Prostate gland (tissue), 2 donors: ENCODE data around the gene PXDC1. TPM values are rescaled to one million over a fixed set of nuclear protein-coding genes. Genes with fewer than 3 reads are reported as not detected.

Experiments used
- DNase-seq: peaks from one replicate; pipeline ENCODE4 v3.0.0-alpha.2; 2019; ENCODE audit warnings: low spot score
- H3K27ac ChIP-seq, 2 donors: fragments of 200-600 bp; sonication (generic); 2 replicates each; pipeline ENCODE4 v1.5.1; 2017 to 2019
- H3K27me3 ChIP-seq: fragments of 200-600 bp; sonication (generic); replicated peaks from 2 replicates; pipeline ENCODE4 v1.5.1; 2019; ENCODE audit not compliant: insufficient read depth
- H3K36me3 ChIP-seq, 2 donors: fragments of 200-600 bp; sonication (generic); 1 replicate in 1 of 2; 2 replicates in 1 of 2; pipeline versions ENCODE4 v1.5.1 to v1.8.1; 2017 to 2019
- H3K4me1 ChIP-seq: fragments of 200-600 bp; sonication (generic); replicated peaks from 2 replicates; pipeline ENCODE4 v1.5.1; 2019
- H3K4me3 ChIP-seq, 2 donors: fragments of 200-600 bp; sonication (generic); 2 replicates each; pipeline ENCODE4 v1.5.1; 2017 to 2019
- H3K9me3 ChIP-seq: fragments of 200-600 bp; sonication (generic); 2 replicates; pipeline ENCODE4 v1.5.1; 2017
- POLR2A ChIP-seq: fragments of 450-650 bp; IDR thresholded peaks from one replicate; pipeline ENCODE4 v1.6.1; 2016; ENCODE audit warnings: antibody characterized with exemption, mild to moderate bottlenecking
- POLR2AphosphoS5 ChIP-seq: sonication (generic); formaldehyde crosslinking; IDR thresholded peaks from one replicate; pipeline ENCODE4 v1.6.1; 2017; ENCODE audit warnings: antibody characterized with exemption
- WGBS: methylation state at CpG from one replicate; pipeline ENCODE4 v1.1.5; 2018; 5-methylcytosine and 5-hydroxymethylcytosine counted together
- intact Hi-C: fragments of 100-400 bp; cut with DNase I; formaldehyde crosslinking; loops from one replicate; pipeline ENCODE4 v1.14.2; 2022
- total RNA-seq, 2 donors: library from RNA; depleted of rRNA; stranded (reverse); fragments of >200 nt; gene quantifications; one replicate each; pipeline ENCODE4 v1.1.0, GENCODE V29; 2016
- TF ChIP-seq, protein P1 (sequence below), 4 experiments: fragments of 200-600 bp in 2 of 4; fragments of 450-650 bp in 2 of 4; sonication (generic) in 2 of 4; IDR thresholded peaks; 1 replicate in 3 of 4; 2 replicates in 1 of 4; pipeline ENCODE4 v1.5.1; 2016 to 2019; ENCODE audit warnings: antibody characterized with exemption in 4 of 4, mild to moderate bottlenecking in 2 of 4, moderate library complexity in 2 of 4

PXDC1 gene
- total RNA-seq, 2 donors from 2014 or later = 40.5 to 59.5 TPM

DNA sequence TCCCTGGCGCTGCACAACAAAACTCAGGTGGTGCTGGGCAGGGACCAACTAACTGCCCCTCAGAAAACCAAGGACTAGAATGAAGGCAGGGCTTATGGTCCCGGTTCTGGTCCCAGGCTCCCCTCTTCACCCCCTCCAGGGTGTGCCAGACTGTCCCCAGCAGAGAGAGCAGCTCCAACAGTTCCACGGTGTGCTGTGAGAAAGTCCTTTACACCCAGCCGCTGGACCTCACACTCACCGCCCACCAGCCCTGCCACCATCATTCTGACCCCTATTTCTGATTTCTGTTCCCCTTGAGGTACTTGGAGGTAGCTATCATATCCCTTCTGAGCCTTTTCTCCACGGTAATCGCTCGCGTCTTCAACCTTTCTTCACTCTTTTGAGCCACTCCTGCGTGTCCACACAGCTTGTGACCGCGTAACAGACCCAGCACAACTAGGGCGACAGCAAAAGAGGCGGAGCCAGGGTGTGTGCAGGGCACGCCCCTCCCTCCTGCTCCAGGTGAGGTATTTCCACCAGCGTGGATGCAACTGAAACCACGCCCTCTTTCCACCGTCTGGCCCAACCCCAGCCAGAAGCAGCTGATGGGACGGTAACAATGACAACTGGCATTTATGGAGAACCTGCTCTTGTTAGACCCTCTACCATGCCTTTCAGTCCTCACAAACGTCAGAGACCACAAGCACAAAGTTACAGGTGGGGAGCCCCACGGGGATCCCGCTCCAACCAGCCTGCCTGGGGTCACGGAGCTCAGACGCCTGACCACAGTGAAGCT, 2.3 kb downstream of the PXDC1 start:
- intact Hi-C loops = loop anchor here (5.0 to 10.0 kb wide), 2 partner anchors 243 to 386 kb away; partner anchors contain the start of gene ECI2
- Histone ChIP-seq H3K9me3 (no peaks in the 10 kb centered on the region), H3K27me3 (no peaks in the 10 kb centered on the region), H3K4me3 (peak overlapping the region; percentile 60 to 79), H3K4me1 (peaks cover 9% of the 10 kb centered on the region), H3K27ac (peak overlapping the region; percentile 94 to 97), H3K36me3 (no peaks in the 10 kb centered on the region)
- peak; percentile 65 for DNase-seq
- WGBS = 42% methylated on average over 24 of the region's 24 CpGs
- peak; percentile 58 for TF ChIP-seq POLR2AphosphoS5
- TF ChIP-seq, protein P1, sequence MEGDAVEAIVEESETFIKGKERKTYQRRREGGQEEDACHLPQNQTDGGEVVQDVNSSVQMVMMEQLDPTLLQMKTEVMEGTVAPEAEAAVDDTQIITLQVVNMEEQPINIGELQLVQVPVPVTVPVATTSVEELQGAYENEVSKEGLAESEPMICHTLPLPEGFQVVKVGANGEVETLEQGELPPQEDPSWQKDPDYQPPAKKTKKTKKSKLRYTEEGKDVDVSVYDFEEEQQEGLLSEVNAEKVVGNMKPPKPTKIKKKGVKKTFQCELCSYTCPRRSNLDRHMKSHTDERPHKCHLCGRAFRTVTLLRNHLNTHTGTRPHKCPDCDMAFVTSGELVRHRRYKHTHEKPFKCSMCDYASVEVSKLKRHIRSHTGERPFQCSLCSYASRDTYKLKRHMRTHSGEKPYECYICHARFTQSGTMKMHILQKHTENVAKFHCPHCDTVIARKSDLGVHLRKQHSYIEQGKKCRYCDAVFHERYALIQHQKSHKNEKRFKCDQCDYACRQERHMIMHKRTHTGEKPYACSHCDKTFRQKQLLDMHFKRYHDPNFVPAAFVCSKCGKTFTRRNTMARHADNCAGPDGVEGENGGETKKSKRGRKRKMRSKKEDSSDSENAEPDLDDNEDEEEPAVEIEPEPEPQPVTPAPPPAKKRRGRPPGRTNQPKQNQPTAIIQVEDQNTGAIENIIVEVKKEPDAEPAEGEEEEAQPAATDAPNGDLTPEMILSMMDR (IDR thresholded peaks at IDR 0.05) = peak in 1 of 4 experiments; percentile 4
- peak; percentile 37 for TF ChIP-seq POLR2A

GRCh38 chr6:3748208-3749066, 3.1 kb downstream of the PXDC1 start:
- H3K9me3 ChIP-seq = no peaks in the 10 kb centered on the region
- intact Hi-C loops = loop anchor here (5.0 to 10.0 kb wide), 2 partner anchors 244 to 386 kb away; partner anchors contain the start of gene ECI2
- no peak for DNase-seq
- no peaks in the 10 kb centered on the region for H3K36me3 ChIP-seq
- H3K4me1 ChIP-seq = peaks cover 14% of the 10 kb centered on the region
- no peaks in the 10 kb centered on the region for H3K27me3 ChIP-seq
- TF ChIP-seq POLR2AphosphoS5 (no peak), POLR2A (no peak)
- TF ChIP-seq, protein P1 (IDR thresholded peaks at IDR 0.05) = peak in 3 of 4 experiments; percentile 30 to 47 (median 47)
- peak overlapping the region; percentile 94 to 97 for H3K27ac ChIP-seq
- peak overlapping the region in 1 of 2 donors; percentile 79 for H3K4me3 ChIP-seq
- 64% methylated on average over 12 of the region's 12 CpGs for WGBS

- Histone ChIP-seq H3K9me3 (no peaks in the 10 kb centered on the region), H3K27me3 (no peaks in the 10 kb centered on the region), H3K27ac (no peak overlapping the region), H3K4me1 (peaks cover 17% of the 10 kb centered on the region), H3K36me3 (no peaks in the 10 kb centered on the region), H3K4me3 (no peak overlapping the region)
- no peak for DNase-seq
- 95% methylated on average over 12 of the region's 12 CpGs for WGBS
- intact Hi-C loops = loop anchor here (5.0 to 10.0 kb wide), 2 partner anchors 245 to 388 kb away; partner anchors contain the start of gene ECI2
- TF ChIP-seq, protein P1 (IDR thresholded peaks at IDR 0.05) = no peak
- no peak for TF ChIP-seq POLR2A
- TF ChIP-seq POLR2AphosphoS5 = no peak
These were observed 4.3 kb downstream of the PXDC1 start for GRCh38 chr6:3747100-3747737.

DNA sequence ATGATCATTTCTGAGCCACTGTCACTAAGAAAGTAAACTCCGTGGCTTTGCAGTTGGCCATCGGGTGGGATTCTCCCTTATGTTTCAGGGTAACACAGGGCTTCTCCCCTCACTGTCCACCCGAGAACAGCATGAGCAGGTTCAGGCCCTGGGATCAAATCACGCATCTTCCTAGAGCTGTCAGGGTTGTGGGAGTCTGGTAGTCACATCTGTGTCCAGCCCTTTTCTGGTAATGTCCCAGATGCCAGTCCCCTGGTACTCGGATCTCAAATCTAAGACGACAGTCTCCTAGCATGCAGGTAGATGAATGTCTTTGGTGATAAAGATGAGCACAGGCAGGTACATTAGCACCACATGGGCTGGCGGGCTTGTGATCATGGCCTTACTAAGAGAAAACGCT, 4.8 kb downstream of the PXDC1 start:
- intact Hi-C loops = loop anchor here (1.0 to 10.0 kb wide), 3 partner anchors 188 to 388 kb away; partner anchors contain the start of gene ECI2
- WGBS = 94% methylated on average over 8 of the region's 8 CpGs
- TF ChIP-seq POLR2AphosphoS5 (no peak), POLR2A (no peak)
- TF ChIP-seq, protein P1 (IDR thresholded peaks at IDR 0.05) = no peak
- Histone ChIP-seq H3K27ac (no peak overlapping the region), H3K4me3 (no peak overlapping the region), H3K4me1 (peaks cover 20% of the 10 kb centered on the region), H3K36me3 (no peaks in the 10 kb centered on the region), H3K9me3 (no peaks in the 10 kb centered on the region), H3K27me3 (no peaks in the 10 kb centered on the region)
- no peak for DNase-seq
